Measurements from ENCODE around the gene ZMIZ1.

Gene ZMIZ1

DNA sequence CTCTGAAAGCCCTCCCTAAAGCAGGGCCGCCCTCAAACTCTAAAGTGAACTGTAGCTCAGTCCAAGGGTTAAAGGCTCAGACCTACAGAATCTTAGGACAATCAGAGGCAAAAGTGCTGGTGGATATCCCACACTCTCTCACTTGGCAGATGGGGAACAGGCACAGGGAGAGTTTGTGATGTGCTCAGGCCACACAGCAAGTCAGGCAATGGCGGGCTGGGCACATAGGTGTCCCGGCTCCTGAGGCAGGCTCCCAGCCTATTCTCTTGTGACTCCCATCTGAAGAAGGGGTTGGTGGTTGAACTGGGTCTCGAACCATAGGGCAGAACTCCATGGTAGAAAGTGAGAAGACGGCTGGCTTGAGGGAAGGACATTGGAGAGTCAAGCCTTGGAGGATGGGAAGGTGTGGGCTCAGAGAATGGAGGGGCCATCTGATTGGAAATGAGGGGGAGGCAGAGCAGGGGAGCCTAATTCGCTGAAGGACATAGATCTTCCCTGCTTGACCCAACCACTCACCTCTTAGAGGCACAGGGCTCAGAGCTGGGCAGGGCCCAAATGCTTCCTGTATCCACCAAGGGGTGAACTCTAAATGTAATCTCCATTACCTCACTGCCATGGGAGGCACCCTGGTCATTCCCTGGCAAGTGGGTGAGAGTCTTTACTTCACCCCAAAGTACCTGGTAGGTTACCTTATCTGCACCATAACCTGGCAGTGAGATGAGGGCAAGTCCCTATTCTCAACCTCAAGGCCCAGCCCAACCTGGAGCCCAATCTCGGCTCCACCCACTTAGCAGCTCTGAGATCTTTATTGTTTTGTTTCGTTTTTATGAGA lies 4.9 kb upstream of the ZMIZ1 start:
- no peak overlapping the region for H3K14ac ChIP-seq (ENCODE audit: low read length in 2 of 2)
- H2BK15ac ChIP-seq (ENCODE audit: low read depth, poor library complexity, severe bottlenecking) = no peak overlapping the region
- 96% methylated on average over 8 of the region's 8 CpGs for WGBS
- no peak overlapping the region for H3K4me3 ChIP-seq (ENCODE audit: insufficient read depth in 1 of 2, low read depth in 1 of 2, low read length in 2 of 2)
- H2AFZ ChIP-seq (ENCODE audit: low read depth, low read length) = no peak overlapping the region
- H3K36me3 ChIP-seq (ENCODE audit: control insufficient read depth in 1 of 2, insufficient read depth in 2 of 2, low read depth in 1 of 2, low read length in 2 of 2) = peaks cover 0 to 3% of the 10 kb centered on the region in 2 experiments
- H4K91ac ChIP-seq (ENCODE audit: low read length) = no peak overlapping the region
- no peak overlapping the region for H3K23ac ChIP-seq (ENCODE audit: low read length in 2 of 2)
- no peaks in the 10 kb centered on the region for H3K9me3 ChIP-seq (ENCODE audit: control insufficient read depth, low read length)
- H4K8ac ChIP-seq (ENCODE audit: low read length) = no peak overlapping the region
- peaks cover 8% of the 10 kb centered on the region for H3K79me1 ChIP-seq (replicated peaks; ENCODE audit: low read length, poor library complexity, severe bottlenecking)
- peaks cover 8 to 9% of the 10 kb centered on the region in 2 experiments for H3K27me3 ChIP-seq (ENCODE audit: control insufficient read depth in 1 of 2, insufficient read depth in 1 of 2, low read length in 2 of 2)
- peaks cover 20% of the 10 kb centered on the region for H3K4me1 ChIP-seq (ENCODE audit: control insufficient read depth, insufficient read depth, low read depth, low read length)
- H2BK120ac ChIP-seq (ENCODE audit: low read depth, low read length) = no peak overlapping the region
- H3K4me2 ChIP-seq (ENCODE audit: low read length, poor library complexity, severe bottlenecking) = no peak overlapping the region
- H3K18ac ChIP-seq (ENCODE audit: low read depth in 1 of 2, low read length in 2 of 2) = no peak overlapping the region
- H3K9ac ChIP-seq (ENCODE audit: low read length) = no peak overlapping the region
- H3K27ac ChIP-seq (ENCODE audit: low read length, poor library complexity, severe bottlenecking) = no peak overlapping the region
- no peak for DNase-seq
- no peak overlapping the region for H2BK12ac ChIP-seq (ENCODE audit: low read length in 2 of 2)
- no peak overlapping the region for H2AK5ac ChIP-seq (ENCODE audit: low read length, severe bottlenecking)
- H2BK5ac ChIP-seq (ENCODE audit: low read depth, low read length, poor library complexity, severe bottlenecking) = no peak overlapping the region
- no peak overlapping the region for H3K4ac ChIP-seq (ENCODE audit: low read depth in 1 of 2, low read length in 2 of 2)

DNA sequence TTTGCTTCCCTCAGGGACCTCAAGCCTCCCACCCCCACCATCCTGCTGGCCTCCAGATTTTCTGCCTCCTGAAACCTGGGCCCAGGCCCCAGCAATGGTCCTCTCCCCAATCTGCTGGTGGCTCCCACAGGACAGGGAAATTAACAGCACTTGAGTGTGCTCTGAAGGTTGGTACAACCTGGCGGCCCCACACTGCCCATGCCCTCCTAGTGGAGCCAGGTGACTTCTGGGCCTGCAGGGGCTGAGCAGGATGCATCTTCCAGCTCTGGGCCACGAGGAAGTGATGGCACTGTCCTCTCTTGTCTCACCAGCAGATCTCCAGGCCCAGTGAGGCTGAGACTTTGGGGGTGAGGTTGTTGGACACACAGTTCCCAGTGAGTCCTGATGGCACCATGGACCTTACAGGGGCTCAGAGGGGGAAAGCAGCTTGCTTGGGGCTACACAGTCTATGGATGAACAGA lies 3.6 kb upstream of the ZMIZ1 start:
- Histone ChIP-seq H2BK5ac (ENCODE audit: low read depth, low read length, poor library complexity, severe bottlenecking) (no peak overlapping the region), H3K18ac (ENCODE audit: low read depth in 1 of 2, low read length in 2 of 2) (no peak overlapping the region), H2AK5ac (ENCODE audit: low read length, severe bottlenecking) (no peak overlapping the region), H2AFZ (ENCODE audit: low read depth, low read length) (no peak overlapping the region), H4K8ac (ENCODE audit: low read length) (no peak overlapping the region), H2BK15ac (ENCODE audit: low read depth, poor library complexity, severe bottlenecking) (no peak overlapping the region), H3K27ac (ENCODE audit: low read length, poor library complexity, severe bottlenecking) (no peak overlapping the region), H3K9ac (ENCODE audit: low read length) (no peak overlapping the region), H3K4ac (ENCODE audit: low read depth in 1 of 2, low read length in 2 of 2) (no peak overlapping the region), H3K4me1 (ENCODE audit: control insufficient read depth, insufficient read depth, low read depth, low read length) (peaks cover 20% of the 10 kb centered on the region), H3K23ac (ENCODE audit: low read length in 2 of 2) (no peak overlapping the region), H3K4me2 (ENCODE audit: low read length, poor library complexity, severe bottlenecking) (no peak overlapping the region), H2BK12ac (ENCODE audit: low read length in 2 of 2) (peak overlapping the region in 1 of 2 experiments; percentile 0), H3K36me3 (ENCODE audit: control insufficient read depth in 1 of 2, insufficient read depth in 2 of 2, low read depth in 1 of 2, low read length in 2 of 2) (peaks cover 0 to 3% of the 10 kb centered on the region in 2 experiments), H3K79me1 (replicated peaks; ENCODE audit: low read length, poor library complexity, severe bottlenecking) (peaks cover 8% of the 10 kb centered on the region), H4K91ac (ENCODE audit: low read length) (no peak overlapping the region), H3K4me3 (ENCODE audit: insufficient read depth in 1 of 2, low read depth in 1 of 2, low read length in 2 of 2) (no peak overlapping the region), H3K9me3 (ENCODE audit: control insufficient read depth, low read length) (no peaks in the 10 kb centered on the region), H3K14ac (ENCODE audit: low read length in 2 of 2) (no peak overlapping the region), H2BK120ac (ENCODE audit: low read depth, low read length) (no peak overlapping the region), H3K27me3 (ENCODE audit: control insufficient read depth in 1 of 2, insufficient read depth in 1 of 2, low read length in 2 of 2) (peaks cover 4 to 8% of the 10 kb centered on the region in 2 experiments)
- 75% methylated on average over 2 of the region's 2 CpGs for WGBS
- DNase-seq = no peak

GRCh38 chr10:79065853-79066252 lies 2.9 kb upstream of the ZMIZ1 start:
- no peak overlapping the region for H3K27ac ChIP-seq (ENCODE audit: low read length, poor library complexity, severe bottlenecking)
- no peak overlapping the region for H3K14ac ChIP-seq (ENCODE audit: low read length in 2 of 2)
- H4K8ac ChIP-seq (ENCODE audit: low read length) = no peak overlapping the region
- peaks cover 8% of the 10 kb centered on the region for H3K79me1 ChIP-seq (replicated peaks; ENCODE audit: low read length, poor library complexity, severe bottlenecking)
- no peak overlapping the region for H3K18ac ChIP-seq (ENCODE audit: low read depth in 1 of 2, low read length in 2 of 2)
- H3K4me3 ChIP-seq (ENCODE audit: insufficient read depth in 1 of 2, low read depth in 1 of 2, low read length in 2 of 2) = peak overlapping the region in 1 of 2 experiments; percentile 97
- H4K91ac ChIP-seq (ENCODE audit: low read length) = no peak overlapping the region
- no peak overlapping the region for H2AFZ ChIP-seq (ENCODE audit: low read depth, low read length)
- peak overlapping the region in 1 of 2 experiments; percentile 63 for H3K4ac ChIP-seq (ENCODE audit: low read depth in 1 of 2, low read length in 2 of 2)
- peak overlapping the region; percentile 89 for H3K9ac ChIP-seq (ENCODE audit: low read length)
- H3K9me3 ChIP-seq (ENCODE audit: control insufficient read depth, low read length) = no peaks in the 10 kb centered on the region
- H3K23ac ChIP-seq (ENCODE audit: low read length in 2 of 2) = no peak overlapping the region
- H2BK5ac ChIP-seq (ENCODE audit: low read depth, low read length, poor library complexity, severe bottlenecking) = no peak overlapping the region
- no peak overlapping the region for H2BK12ac ChIP-seq (ENCODE audit: low read length in 2 of 2)
- no peak overlapping the region for H2AK5ac ChIP-seq (ENCODE audit: low read length, severe bottlenecking)
- WGBS = 50% methylated on average over 1 of the region's 2 CpGs
- H3K27me3 ChIP-seq (ENCODE audit: control insufficient read depth in 1 of 2, insufficient read depth in 1 of 2, low read length in 2 of 2) = peaks cover 2 to 4% of the 10 kb centered on the region in 2 experiments
- no peak for DNase-seq
- H3K36me3 ChIP-seq (ENCODE audit: control insufficient read depth in 1 of 2, insufficient read depth in 2 of 2, low read depth in 1 of 2, low read length in 2 of 2) = peaks cover 0 to 3% of the 10 kb centered on the region in 2 experiments
- H2BK15ac ChIP-seq (ENCODE audit: low read depth, poor library complexity, severe bottlenecking) = no peak overlapping the region
- peaks cover 20% of the 10 kb centered on the region for H3K4me1 ChIP-seq (ENCODE audit: control insufficient read depth, insufficient read depth, low read depth, low read length)
- no peak overlapping the region for H2BK120ac ChIP-seq (ENCODE audit: low read depth, low read length)
- no peak overlapping the region for H3K4me2 ChIP-seq (ENCODE audit: low read length, poor library complexity, severe bottlenecking)

DNA sequence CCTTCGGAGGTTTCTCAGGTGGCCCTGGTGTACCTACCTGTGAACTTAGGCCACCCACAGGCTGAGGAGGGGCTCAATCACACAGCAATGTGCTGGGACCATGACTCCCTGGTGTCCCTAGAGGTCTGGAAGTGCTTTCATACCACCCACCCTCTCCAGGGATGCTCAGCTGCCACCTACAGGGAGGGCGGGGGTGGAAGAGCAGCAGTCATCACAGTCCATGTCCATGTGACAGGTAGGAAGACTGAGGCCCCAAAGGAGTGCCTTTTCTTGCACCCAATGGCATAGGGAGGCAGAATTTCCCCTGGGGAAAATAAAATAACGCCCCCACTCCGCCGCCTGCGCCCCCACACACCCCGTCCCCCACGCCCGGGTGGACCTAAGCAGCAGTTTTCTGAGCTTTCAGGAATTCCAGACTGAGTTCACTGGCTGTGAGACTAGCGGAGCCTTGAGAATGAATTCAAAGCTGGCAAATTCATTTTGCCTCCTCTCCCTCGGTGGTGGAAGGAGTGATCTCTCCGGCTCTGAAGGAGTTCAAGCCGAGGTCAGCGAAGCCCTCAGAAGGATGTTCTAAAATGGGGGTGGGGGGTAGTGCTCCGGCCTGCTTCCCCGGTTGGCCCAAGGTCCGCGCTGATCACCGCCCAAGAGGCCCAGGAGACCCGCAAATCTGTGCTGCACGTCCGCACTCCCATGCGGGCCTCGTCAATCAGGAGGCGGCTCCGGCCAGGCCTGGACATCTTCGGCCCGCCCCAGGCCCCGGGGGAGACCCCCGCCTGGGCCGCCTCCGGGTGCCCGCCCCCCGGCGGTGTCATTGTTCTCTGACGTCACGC lies 2.1 kb upstream of the ZMIZ1 start:
- Histone ChIP-seq H2BK120ac (ENCODE audit: low read depth, low read length) (peak overlapping the region; percentile 66), H2BK12ac (ENCODE audit: low read length in 2 of 2) (peak overlapping the region in 1 of 2 experiments; percentile 98), H2BK15ac (ENCODE audit: low read depth, poor library complexity, severe bottlenecking) (peak overlapping the region; percentile 41), H3K9ac (ENCODE audit: low read length) (peak overlapping the region; percentile 89), H2BK5ac (ENCODE audit: low read depth, low read length, poor library complexity, severe bottlenecking) (peak overlapping the region; percentile 90), H4K91ac (ENCODE audit: low read length) (peak overlapping the region; percentile 16), H3K4me3 (ENCODE audit: insufficient read depth in 1 of 2, low read depth in 1 of 2, low read length in 2 of 2) (peak overlapping the region; percentile 54 to 97), H3K14ac (ENCODE audit: low read length in 2 of 2) (peak overlapping the region in 1 of 2 experiments; percentile 84), H4K8ac (ENCODE audit: low read length) (peak overlapping the region; percentile 80), H3K9me3 (ENCODE audit: control insufficient read depth, low read length) (no peaks in the 10 kb centered on the region), H3K23ac (ENCODE audit: low read length in 2 of 2) (no peak overlapping the region), H3K4me2 (ENCODE audit: low read length, poor library complexity, severe bottlenecking) (peak overlapping the region; percentile 89), H3K4me1 (ENCODE audit: control insufficient read depth, insufficient read depth, low read depth, low read length) (peaks cover 20% of the 10 kb centered on the region), H3K27ac (ENCODE audit: low read length, poor library complexity, severe bottlenecking) (peak overlapping the region; percentile 22), H3K27me3 (ENCODE audit: control insufficient read depth in 1 of 2, insufficient read depth in 1 of 2, low read length in 2 of 2) (no peaks in the 10 kb centered on the region), H3K4ac (ENCODE audit: low read depth in 1 of 2, low read length in 2 of 2) (peak overlapping the region; percentile 46 to 63), H3K18ac (ENCODE audit: low read depth in 1 of 2, low read length in 2 of 2) (peak overlapping the region; percentile 69 to 88), H2AK5ac (ENCODE audit: low read length, severe bottlenecking) (peak overlapping the region; percentile 29), H3K79me1 (replicated peaks; ENCODE audit: low read length, poor library complexity, severe bottlenecking) (peaks cover 8% of the 10 kb centered on the region), H3K36me3 (ENCODE audit: control insufficient read depth in 1 of 2, insufficient read depth in 2 of 2, low read depth in 1 of 2, low read length in 2 of 2) (peaks cover 0 to 3% of the 10 kb centered on the region in 2 experiments), H2AFZ (ENCODE audit: low read depth, low read length) (no peak overlapping the region)
- whole genome bisulfite sequencing = 22% methylated on average over 15 of the region's 37 CpGs
- DNase-seq = peak; percentile 49

Data from mesenchymal stem cell (in vitro differentiated cells and primary cell).